ENCODE data around the gene ZNF749.

ZNF749 gene

GRCh38 chr19:57437931-57438330, 2.8 kb downstream of the ZNF749 start:
- Histone ChIP-seq H3K9ac (ENCODE audit: low read depth, low read length) (no peak overlapping the region), H3K79me2 (ENCODE audit: insufficient read depth, low read length) (peaks cover 77% of the 10 kb centered on the region), H3K4me1 (ENCODE audit: insufficient read depth, low read length) (peaks cover 41% of the 10 kb centered on the region), H3K27ac (ENCODE audit: low read length) (no peak overlapping the region), H4K20me1 (ENCODE audit: insufficient read depth, low read length) (peaks cover 10% of the 10 kb centered on the region), H3K27me3 (ENCODE audit: insufficient read depth, low read length, poor library complexity) (no peaks in the 10 kb centered on the region), H3K36me3 (ENCODE audit: insufficient read depth, low read length) (peaks cover 24% of the 10 kb centered on the region), H3K9me3 (ENCODE audit: insufficient read depth, low read length, severe bottlenecking) (no peaks in the 10 kb centered on the region), H3K4me2 (ENCODE audit: insufficient read depth, low read length) (0 out of 2 replicates have a peak overlapping the region, but pooled peaks have one; percentile 18), H2AFZ (ENCODE audit: low read depth, low read length) (no peak overlapping the region), H3K4me3 (ENCODE audit: low read depth in 1 of 2, low read length in 2 of 2) (no peak overlapping the region)
- ATAC-seq (ENCODE audit: insufficient read depth, low read depth) (no peak), DNase-seq (no peak)
- TF ChIP-seq, protein P1, sequence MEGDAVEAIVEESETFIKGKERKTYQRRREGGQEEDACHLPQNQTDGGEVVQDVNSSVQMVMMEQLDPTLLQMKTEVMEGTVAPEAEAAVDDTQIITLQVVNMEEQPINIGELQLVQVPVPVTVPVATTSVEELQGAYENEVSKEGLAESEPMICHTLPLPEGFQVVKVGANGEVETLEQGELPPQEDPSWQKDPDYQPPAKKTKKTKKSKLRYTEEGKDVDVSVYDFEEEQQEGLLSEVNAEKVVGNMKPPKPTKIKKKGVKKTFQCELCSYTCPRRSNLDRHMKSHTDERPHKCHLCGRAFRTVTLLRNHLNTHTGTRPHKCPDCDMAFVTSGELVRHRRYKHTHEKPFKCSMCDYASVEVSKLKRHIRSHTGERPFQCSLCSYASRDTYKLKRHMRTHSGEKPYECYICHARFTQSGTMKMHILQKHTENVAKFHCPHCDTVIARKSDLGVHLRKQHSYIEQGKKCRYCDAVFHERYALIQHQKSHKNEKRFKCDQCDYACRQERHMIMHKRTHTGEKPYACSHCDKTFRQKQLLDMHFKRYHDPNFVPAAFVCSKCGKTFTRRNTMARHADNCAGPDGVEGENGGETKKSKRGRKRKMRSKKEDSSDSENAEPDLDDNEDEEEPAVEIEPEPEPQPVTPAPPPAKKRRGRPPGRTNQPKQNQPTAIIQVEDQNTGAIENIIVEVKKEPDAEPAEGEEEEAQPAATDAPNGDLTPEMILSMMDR (IDR thresholded peaks at IDR 0.05; ENCODE audit: borderline replicate concordance, extremely low read depth, low read length, poor library complexity, severe bottlenecking), result no peak
- no peak for TF ChIP-seq EZH2 (IDR thresholded peaks at IDR 0.05; ENCODE audit: borderline replicate concordance, low read depth, low read length, severe bottlenecking)

- Histone ChIP-seq H3K4me1 (ENCODE audit: insufficient read depth, low read length) (peaks cover 36% of the 10 kb centered on the region), H3K9me3 (ENCODE audit: insufficient read depth, low read length, severe bottlenecking) (no peaks in the 10 kb centered on the region), H3K27me3 (ENCODE audit: insufficient read depth, low read length, poor library complexity) (no peaks in the 10 kb centered on the region), H3K27ac (ENCODE audit: low read length) (no peak overlapping the region), H3K79me2 (ENCODE audit: insufficient read depth, low read length) (peaks cover 84% of the 10 kb centered on the region), H3K36me3 (ENCODE audit: insufficient read depth, low read length) (peaks cover 34% of the 10 kb centered on the region), H3K4me2 (ENCODE audit: insufficient read depth, low read length) (no peak overlapping the region), H3K9ac (ENCODE audit: low read depth, low read length) (no peak overlapping the region), H2AFZ (ENCODE audit: low read depth, low read length) (no peak overlapping the region), H3K4me3 (ENCODE audit: low read depth in 1 of 2, low read length in 2 of 2) (no peak overlapping the region), H4K20me1 (ENCODE audit: insufficient read depth, low read length) (peaks cover 16% of the 10 kb centered on the region)
- ATAC-seq (ENCODE audit: insufficient read depth, low read depth) (no peak), DNase-seq (no peak)
- no peak for TF ChIP-seq EZH2 (IDR thresholded peaks at IDR 0.05; ENCODE audit: borderline replicate concordance, low read depth, low read length, severe bottlenecking)
- TF ChIP-seq, protein P1 (IDR thresholded peaks at IDR 0.05; ENCODE audit: borderline replicate concordance, extremely low read depth, low read length, poor library complexity, severe bottlenecking), result no peak
Observed at GRCh38 chr19:57438925-57439324, 3.8 kb downstream of the ZNF749 start.

- Histone ChIP-seq H3K4me2 (ENCODE audit: insufficient read depth, low read length) (no peak overlapping the region), H3K27ac (ENCODE audit: low read length) (no peak overlapping the region), H3K4me3 (ENCODE audit: low read depth in 1 of 2, low read length in 2 of 2) (no peak overlapping the region), H4K20me1 (ENCODE audit: insufficient read depth, low read length) (peaks cover 16% of the 10 kb centered on the region), H3K36me3 (ENCODE audit: insufficient read depth, low read length) (peaks cover 55% of the 10 kb centered on the region), H3K27me3 (ENCODE audit: insufficient read depth, low read length, poor library complexity) (no peaks in the 10 kb centered on the region), H3K9me3 (ENCODE audit: insufficient read depth, low read length, severe bottlenecking) (no peaks in the 10 kb centered on the region), H3K9ac (ENCODE audit: low read depth, low read length) (no peak overlapping the region), H3K79me2 (ENCODE audit: insufficient read depth, low read length) (peaks cover 61% of the 10 kb centered on the region), H2AFZ (ENCODE audit: low read depth, low read length) (no peak overlapping the region), H3K4me1 (ENCODE audit: insufficient read depth, low read length) (peaks cover 13% of the 10 kb centered on the region; the same call in 1 of the 2 replicates)
- ATAC-seq (ENCODE audit: insufficient read depth, low read depth), result no peak
- TF ChIP-seq, protein P1 (IDR thresholded peaks at IDR 0.05; ENCODE audit: borderline replicate concordance, extremely low read depth, low read length, poor library complexity, severe bottlenecking), result no peak
- no peak for TF ChIP-seq EZH2 (IDR thresholded peaks at IDR 0.05; ENCODE audit: borderline replicate concordance, low read depth, low read length, severe bottlenecking)
- no peak for DNase-seq
Observed at GRCh38 chr19:57441979-57442752, 7.0 kb downstream of the ZNF749 start.
